Measurements from ENCODE around the gene MAPK10. TPM values are rescaled to one million over a fixed set of nuclear protein-coding genes. Genes with fewer than 3 reads are reported as not detected.
"Not testable (repeated sequence)": the region's sequence is repeated elsewhere in the genome, so short reads cannot be mapped to it uniquely, and the experiment has no call there.

Gene MAPK10
- total RNA-seq, 3 donors from 2014 or later, result 4.2 to 19.2 (median 4.9) TPM

DNA sequence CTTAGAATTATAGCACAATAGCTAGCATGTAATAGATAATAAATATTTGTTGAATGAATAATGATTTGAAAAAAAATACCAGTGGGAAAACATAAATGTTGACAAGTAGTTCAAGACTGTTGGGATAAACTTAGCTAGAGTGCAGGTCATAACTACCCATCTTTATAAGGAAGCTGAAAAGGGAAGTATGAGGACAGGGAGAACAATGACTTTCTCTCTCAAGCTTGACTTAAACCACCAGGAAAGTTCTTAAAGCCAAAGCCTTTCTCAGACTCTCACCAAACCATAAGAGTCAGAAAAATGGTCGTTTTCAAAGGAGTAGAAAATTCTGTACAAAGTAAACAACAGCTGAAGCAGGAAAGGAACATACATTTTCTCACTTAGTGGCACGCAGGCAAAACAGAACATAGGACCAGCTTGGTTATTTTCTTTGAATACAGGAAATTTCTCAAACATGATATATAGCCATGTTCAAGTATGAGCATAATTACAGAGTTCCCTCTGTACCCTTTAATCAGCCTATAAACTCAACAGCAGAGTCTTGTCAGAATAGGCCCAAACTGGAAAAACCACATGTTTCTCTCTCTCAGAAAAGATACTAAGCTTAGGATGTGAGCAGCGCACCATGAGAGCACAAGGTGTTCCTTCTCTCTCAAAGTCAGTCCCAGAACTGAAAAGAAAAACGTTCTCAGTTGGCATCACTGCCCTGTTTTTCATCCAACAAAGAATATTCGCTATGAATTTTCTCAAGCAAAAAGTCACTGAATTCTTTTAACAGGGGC lies 28.7 kb downstream of the MAPK10 start:
- intact Hi-C loops (cut with DNase I, micrococcal nuclease), result no loop called here
- no peak for TF ChIP-seq CTCF (IDR thresholded peaks at IDR 0.05)

GRCh38 chr4:86330411-86330810 lies 29.4 kb downstream of the MAPK10 start:
- ATAC-seq, result not testable (repeated sequence)

More for the DNA sequence above, 28.7 kb downstream of the MAPK10 start:
- H3K9me3 ChIP-seq, result no peaks in the 10 kb centered on the region
- DNase-seq (no peak), ATAC-seq (no peak)
- no peaks in the 10 kb centered on the region for H3K4me1 ChIP-seq (ENCODE audit: low read depth)
- H3K4me3 ChIP-seq, result no peak overlapping the region
- no peaks in the 10 kb centered on the region for H3K36me3 ChIP-seq (ENCODE audit: low read depth)

GRCh38 chr4:86329431-86329830 lies 30.4 kb downstream of the MAPK10 start:
- ATAC-seq, result no peak
- Histone ChIP-seq H3K4me3 (no peak overlapping the region), H3K36me3 (ENCODE audit: low read depth) (no peaks in the 10 kb centered on the region), H3K4me1 (ENCODE audit: low read depth) (no peaks in the 10 kb centered on the region), H3K9me3 (no peaks in the 10 kb centered on the region)
- no peak for DNase-seq
- no peak for TF ChIP-seq CTCF (IDR thresholded peaks at IDR 0.05)
- intact Hi-C loops (cut with DNase I, micrococcal nuclease), result no loop called here

More at GRCh38 chr4:86330411-86330810, 29.4 kb downstream of the MAPK10 start:
- DNase-seq; H3K4me1 ChIP-seq (ENCODE audit: low read depth); H3K4me3 ChIP-seq; H3K36me3 ChIP-seq (ENCODE audit: low read depth); intact Hi-C loops (cut with DNase I, micrococcal nuclease); H3K9me3 ChIP-seq: not testable (repeated sequence)

DNA sequence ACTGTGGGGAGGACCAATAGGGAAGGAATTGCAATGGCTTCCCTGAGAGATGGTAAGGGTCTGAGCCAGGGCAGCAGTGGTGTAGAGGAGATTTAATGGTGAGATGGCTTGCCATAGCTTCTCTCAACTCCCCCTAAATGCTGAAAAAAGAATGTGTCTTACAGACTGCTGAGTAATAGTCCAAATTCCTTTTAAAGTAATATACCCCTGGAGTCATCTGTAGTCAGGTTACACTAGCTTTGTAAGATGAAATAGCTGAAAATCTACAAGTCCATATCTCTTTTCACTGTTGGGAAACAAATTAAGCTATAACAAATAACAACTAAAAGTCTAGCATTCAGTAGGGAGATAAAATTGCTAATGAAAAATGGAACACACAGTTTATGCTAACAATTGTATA lies 33.5 kb downstream of the MAPK10 start:
- Histone ChIP-seq H3K4me1 (ENCODE audit: low read depth) (no peaks in the 10 kb centered on the region), H3K9me3 (no peaks in the 10 kb centered on the region), H3K36me3 (ENCODE audit: low read depth) (no peaks in the 10 kb centered on the region), H3K4me3 (no peak overlapping the region)
- no peak for DNase-seq
- intact Hi-C loops (cut with DNase I, micrococcal nuclease), result no loop called here
- no peak for TF ChIP-seq CTCF (IDR thresholded peaks at IDR 0.05)
- no peak for ATAC-seq

GRCh38 chr4:86319390-86319789 lies 40.5 kb downstream of the MAPK10 start:
- TF ChIP-seq CTCF (IDR thresholded peaks at IDR 0.05), result no peak
- intact Hi-C loops (cut with DNase I, micrococcal nuclease), result no loop called here

DNA sequence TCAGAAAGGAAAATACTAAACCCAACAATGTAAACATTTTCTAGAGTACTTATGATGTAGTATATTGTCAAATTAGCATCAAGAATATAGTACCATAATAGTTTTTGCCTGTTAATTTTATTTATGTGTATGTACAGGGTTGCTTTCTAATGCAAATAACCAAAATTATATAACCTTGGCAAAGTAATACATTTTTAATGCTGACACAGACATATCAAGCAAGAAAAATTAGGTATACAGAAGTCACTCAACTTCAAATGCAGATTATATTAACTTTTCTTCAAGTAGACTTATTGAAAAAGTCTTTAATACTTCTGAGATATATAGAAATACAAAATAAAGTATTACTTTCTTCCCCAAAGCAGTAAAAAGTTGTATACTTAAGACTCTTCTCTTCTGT lies 44.3 kb downstream of the MAPK10 start:
- no peak for TF ChIP-seq CTCF (IDR thresholded peaks at IDR 0.05)
- intact Hi-C loops (cut with DNase I, micrococcal nuclease), result no loop called here
- no peaks in the 10 kb centered on the region for H3K4me1 ChIP-seq (ENCODE audit: low read depth)
- H3K9me3 ChIP-seq, result no peaks in the 10 kb centered on the region
- H3K4me3 ChIP-seq, result no peak overlapping the region
- no peak for ATAC-seq
- no peak for DNase-seq
- no peaks in the 10 kb centered on the region for H3K36me3 ChIP-seq (ENCODE audit: low read depth)

More at GRCh38 chr4:86319390-86319789, 40.5 kb downstream of the MAPK10 start:
- Histone ChIP-seq H3K4me1 (ENCODE audit: low read depth) (no peaks in the 10 kb centered on the region), H3K4me3 (no peak overlapping the region), H3K36me3 (ENCODE audit: low read depth) (no peaks in the 10 kb centered on the region), H3K9me3 (no peaks in the 10 kb centered on the region)
- ATAC-seq, result no peak
- DNase-seq, result no peak
